Muscle layer of duodenum (tissue), 2 donors: Measurements from ENCODE around the gene ACOT11.

Experiments used
- H3K27ac ChIP-seq: one replicate; pipeline ENCODE4 v1.7.0; 2013; ENCODE audit warnings: mild to moderate bottlenecking, low read length
- H3K27me3 ChIP-seq: one replicate; pipeline ENCODE4 v1.7.0; 2013; ENCODE audit warnings: low read depth, mild to moderate bottlenecking, control low read depth, low read length
- H3K36me3 ChIP-seq, 2 donors: one replicate each; pipeline ENCODE4 v1.7.0; 2013; ENCODE audit warnings: low read length in 2 of 2, control low read depth in 1 of 2, mild to moderate bottlenecking in 1 of 2; ENCODE audit not compliant: insufficient read depth in 2 of 2, control insufficient read depth in 1 of 2
- H3K4me1 ChIP-seq, 2 donors: one replicate each; pipeline ENCODE4 v1.7.0; 2013; ENCODE audit warnings: low read length in 2 of 2, mild to moderate bottlenecking in 2 of 2, control low read depth in 1 of 2, moderate library complexity in 1 of 2; ENCODE audit not compliant: insufficient read depth in 2 of 2, control insufficient read depth in 1 of 2
- H3K4me3 ChIP-seq, 2 donors: one replicate each; pipeline ENCODE4 v1.7.0; 2013; ENCODE audit warnings: low read length in 2 of 2, low read depth in 1 of 2, mild to moderate bottlenecking in 1 of 2
- H3K9me3 ChIP-seq, 2 donors: one replicate each; pipeline ENCODE4 v1.7.0; 2013; ENCODE audit warnings: low read length in 2 of 2, control low read depth in 1 of 2, mild to moderate bottlenecking in 1 of 2; ENCODE audit not compliant: control insufficient read depth in 1 of 2
- donor health status: healthy.

Gene ACOT11

GRCh38 chr1:54580856-54581550, 33.0 kb downstream of the ACOT11 start:
- peaks cover 0 to 29% of the 10 kb centered on the region in 2 donors for H3K4me1 ChIP-seq
- H3K27me3 ChIP-seq = no peaks in the 10 kb centered on the region
- H3K27ac ChIP-seq = peak overlapping the region; percentile 65
- H3K36me3 ChIP-seq = peaks cover 4 to 13% of the 10 kb centered on the region in 2 donors
- no peaks in the 10 kb centered on the region for H3K9me3 ChIP-seq
- H3K4me3 ChIP-seq = no peak overlapping the region

- H3K27me3 ChIP-seq = no peaks in the 10 kb centered on the region
- H3K9me3 ChIP-seq = no peaks in the 10 kb centered on the region
- peaks cover 0 to 29% of the 10 kb centered on the region in 2 donors for H3K4me1 ChIP-seq
- peaks cover 4 to 13% of the 10 kb centered on the region in 2 donors for H3K36me3 ChIP-seq
- H3K4me3 ChIP-seq = no peak overlapping the region
- peak overlapping the region; percentile 75 for H3K27ac ChIP-seq
These were observed 33.6 kb downstream of the ACOT11 start for GRCh38 chr1:54581621-54582035.

DNA sequence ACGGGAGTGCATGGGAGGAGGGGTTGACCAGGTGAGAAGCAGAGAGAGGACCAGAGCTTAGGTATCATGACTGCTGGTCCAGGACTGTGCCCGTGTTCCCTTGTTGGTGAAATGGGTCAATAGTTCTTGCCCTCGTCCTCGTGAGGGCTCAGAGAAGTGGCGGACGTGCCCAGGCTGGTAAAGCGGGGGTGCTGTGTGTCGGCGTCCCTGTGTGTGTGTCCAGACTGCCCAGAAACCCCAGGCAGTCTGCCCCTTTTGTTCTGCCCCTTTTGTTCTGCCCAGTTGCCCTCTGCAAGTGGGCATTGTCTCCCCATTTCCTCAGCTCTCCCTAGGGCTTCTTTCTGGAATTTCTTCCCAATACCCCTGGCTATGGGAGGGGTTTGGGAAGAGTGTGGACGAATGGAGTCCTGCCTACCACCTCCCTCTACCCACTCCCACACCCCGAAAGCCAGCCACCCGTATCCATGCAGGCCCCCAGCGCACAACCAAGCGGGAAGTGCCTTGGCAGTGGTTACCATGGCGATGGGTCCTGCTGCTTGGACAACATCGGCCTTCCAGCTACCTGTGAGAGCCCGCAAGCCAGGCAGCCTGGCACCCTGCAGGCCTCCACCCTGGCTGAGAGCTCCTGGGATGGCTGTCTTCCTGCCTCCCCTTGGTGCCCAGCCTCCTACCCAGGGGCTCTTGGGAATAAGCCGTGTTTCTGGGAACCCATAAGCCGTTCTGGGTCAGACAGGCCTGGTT, 34.7 kb downstream of the ACOT11 start:
- Histone ChIP-seq H3K27ac (no peak overlapping the region), H3K9me3 (no peaks in the 10 kb centered on the region), H3K27me3 (no peaks in the 10 kb centered on the region), H3K36me3 (peaks cover 4 to 13% of the 10 kb centered on the region in 2 donors), H3K4me3 (no peak overlapping the region), H3K4me1 (peaks cover 0 to 29% of the 10 kb centered on the region in 2 donors)

DNA sequence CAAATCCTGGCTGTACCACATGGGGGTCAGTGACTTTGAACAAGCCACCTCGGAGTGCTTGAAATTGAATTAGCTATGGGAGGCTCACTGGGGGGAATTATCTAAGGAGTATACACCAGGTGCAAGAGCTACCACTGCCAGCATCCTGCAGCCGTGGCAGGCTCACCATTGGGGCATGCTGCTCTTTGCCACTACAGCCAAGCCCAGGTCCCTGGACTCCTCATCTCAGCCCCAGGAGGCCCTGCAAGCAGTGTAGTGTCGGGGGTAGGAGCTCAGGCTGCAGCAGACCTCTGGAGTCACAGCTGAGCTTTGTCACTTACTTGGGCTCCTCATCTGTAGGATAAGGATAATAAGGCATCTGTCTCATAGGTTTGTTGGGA, 35.3 kb downstream of the ACOT11 start:
- Histone ChIP-seq H3K4me1 (peaks cover 0 to 29% of the 10 kb centered on the region in 2 donors), H3K27ac (no peak overlapping the region), H3K27me3 (no peaks in the 10 kb centered on the region), H3K36me3 (peaks cover 4 to 13% of the 10 kb centered on the region in 2 donors), H3K9me3 (no peaks in the 10 kb centered on the region), H3K4me3 (no peak overlapping the region)

- H3K36me3 ChIP-seq = peaks cover 4 to 17% of the 10 kb centered on the region in 2 donors
- no peak overlapping the region for H3K4me3 ChIP-seq
- peaks cover 0 to 28% of the 10 kb centered on the region in 2 donors for H3K4me1 ChIP-seq
- no peak overlapping the region for H3K27ac ChIP-seq
- H3K9me3 ChIP-seq = no peaks in the 10 kb centered on the region
- no peaks in the 10 kb centered on the region for H3K27me3 ChIP-seq
These were observed 35.8 kb downstream of the ACOT11 start for GRCh38 chr1:54583871-54584270.

GRCh38 chr1:54584575-54584974, 36.5 kb downstream of the ACOT11 start:
- Histone ChIP-seq H3K36me3 (peaks cover 4 to 17% of the 10 kb centered on the region in 2 donors), H3K4me1 (peaks cover 0 to 21% of the 10 kb centered on the region in 2 donors), H3K4me3 (no peak overlapping the region), H3K27ac (no peak overlapping the region), H3K27me3 (no peaks in the 10 kb centered on the region), H3K9me3 (no peaks in the 10 kb centered on the region)

GRCh38 chr1:54585181-54586066, 37.4 kb downstream of the ACOT11 start:
- Histone ChIP-seq H3K27ac (no peak overlapping the region), H3K36me3 (peaks cover 4 to 17% of the 10 kb centered on the region in 2 donors), H3K4me1 (peaks cover 0 to 19% of the 10 kb centered on the region in 2 donors), H3K27me3 (no peaks in the 10 kb centered on the region), H3K9me3 (no peaks in the 10 kb centered on the region), H3K4me3 (no peak overlapping the region)

- H3K9me3 ChIP-seq = no peaks in the 10 kb centered on the region
- peaks cover 4 to 17% of the 10 kb centered on the region in 2 donors for H3K36me3 ChIP-seq
- H3K4me3 ChIP-seq = no peak overlapping the region
- H3K27me3 ChIP-seq = no peaks in the 10 kb centered on the region
- H3K4me1 ChIP-seq = no peaks in the 10 kb centered on the region
- H3K27ac ChIP-seq = no peak overlapping the region
These were observed 40.3 kb downstream of the ACOT11 start for GRCh38 chr1:54588377-54588776.

DNA sequence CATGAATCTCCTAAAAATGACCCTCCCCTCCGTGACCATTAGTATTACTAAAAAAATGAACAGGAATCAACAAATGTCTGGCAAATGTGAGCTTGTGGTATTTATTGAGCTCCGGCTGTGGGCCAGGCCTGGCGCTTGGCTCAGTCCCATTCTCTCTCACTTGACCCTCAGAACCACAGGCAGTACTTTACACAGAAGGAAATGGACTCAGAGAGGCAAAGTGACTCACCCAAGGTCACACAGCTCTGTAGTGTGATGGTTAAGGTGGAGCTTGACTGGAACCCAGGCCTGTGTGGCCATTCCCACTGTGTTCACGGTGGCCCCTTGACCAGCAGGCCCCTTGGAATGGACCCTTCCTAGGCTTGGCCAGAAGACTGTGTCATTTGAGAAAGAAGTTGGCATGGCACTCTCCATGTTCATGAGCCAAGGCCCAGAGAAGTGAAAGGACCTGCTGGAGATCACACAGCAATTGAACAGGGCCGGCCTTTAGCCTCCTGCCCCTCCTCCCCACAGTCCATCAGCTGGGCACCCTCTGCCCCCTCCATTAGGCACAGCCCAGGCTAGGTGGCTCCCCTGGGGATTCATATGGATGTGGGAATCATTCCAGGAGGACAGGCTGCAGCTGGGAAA, 43.2 kb downstream of the ACOT11 start:
- H3K27ac ChIP-seq = no peak overlapping the region
- peaks cover 0 to 22% of the 10 kb centered on the region in 2 donors for H3K36me3 ChIP-seq
- no peak overlapping the region for H3K4me3 ChIP-seq

DNA sequence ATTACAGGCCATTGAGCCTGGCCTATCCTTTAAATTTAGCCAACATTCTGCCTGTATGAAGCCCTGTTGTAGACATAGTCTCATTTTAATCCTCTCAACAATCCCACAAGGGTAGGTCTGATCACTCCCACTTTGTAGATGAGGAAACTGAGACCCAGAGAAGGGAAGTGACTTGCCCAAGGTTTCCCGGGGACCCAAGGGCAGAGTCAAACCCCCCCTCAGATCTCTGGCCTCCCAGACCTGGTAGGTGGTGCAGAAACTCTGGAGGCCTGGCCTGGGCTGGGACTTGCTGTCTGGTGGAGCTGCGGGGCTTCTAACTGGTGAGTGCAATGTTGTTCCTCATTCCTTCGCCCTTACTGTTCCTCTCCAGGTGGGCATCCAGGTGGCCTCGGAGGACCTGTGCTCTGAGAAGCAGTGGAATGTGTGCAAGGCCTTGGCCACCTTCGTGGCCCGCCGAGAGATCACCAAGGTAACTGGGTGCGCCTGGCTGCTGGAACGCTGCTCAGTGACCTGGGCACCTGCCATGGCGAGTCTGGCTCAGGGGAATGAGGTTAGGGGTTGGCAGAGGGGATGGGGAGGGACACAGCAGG, 45.6 kb downstream of the ACOT11 start:
- Histone ChIP-seq H3K4me3 (no peak overlapping the region), H3K27me3 (no peaks in the 10 kb centered on the region), H3K9me3 (no peaks in the 10 kb centered on the region), H3K36me3 (peaks cover 7 to 40% of the 10 kb centered on the region in 2 donors), H3K4me1 (no peaks in the 10 kb centered on the region), H3K27ac (no peak overlapping the region)

More for the DNA sequence above, 43.2 kb downstream of the ACOT11 start:
- H3K27me3 ChIP-seq = no peaks in the 10 kb centered on the region
- H3K9me3 ChIP-seq = no peaks in the 10 kb centered on the region
- H3K4me1 ChIP-seq = no peaks in the 10 kb centered on the region
